Lower lobe of right lung (tissue), 2 donors: ENCODE data around the gene PHTF2. TPM values are rescaled to one million over a fixed set of nuclear protein-coding genes. Genes with fewer than 3 reads are reported as not detected.

ENCODE experiments used
- ATAC-seq, 2 donors: fragments of 200-7000 bp; cut with Tn5 transposase; one replicate each; pipeline ENCODE4 v1.9.1; 2020 to 2022; ENCODE audit warnings: mild to moderate bottlenecking in 2 of 2, moderate library complexity in 2 of 2
- DNase-seq: peaks from one replicate; pipeline ENCODE4 v3.0.0-alpha.2; 2020
- H3K27ac ChIP-seq: fragments of 200-600 bp; one replicate; pipeline ENCODE4 v1.8.0; 2022
- H3K27me3 ChIP-seq: fragments of 200-600 bp; one replicate; pipeline ENCODE4 v1.8.0; 2022; ENCODE audit warnings: low read depth
- H3K36me3 ChIP-seq: fragments of 200-600 bp; one replicate; pipeline ENCODE4 v1.8.0; 2022; ENCODE audit warnings: mild to moderate bottlenecking
- H3K4me1 ChIP-seq: fragments of 200-600 bp; one replicate; pipeline ENCODE4 v1.8.0; 2022
- H3K4me3 ChIP-seq: fragments of 200-600 bp; one replicate; pipeline ENCODE4 v1.8.0; 2022; ENCODE audit warnings: mild to moderate bottlenecking
- H3K9me3 ChIP-seq: fragments of 200-600 bp; one replicate; pipeline ENCODE4 v1.8.0; 2022
- intact Hi-C: fragments of 100-400 bp; cut with DNase I; formaldehyde crosslinking; loops from one replicate; pipeline ENCODE4 v1.11.0; 2022
- total RNA-seq: library from RNA; stranded (reverse); fragmentation: NEBNext Ultra II Directional; extraction: Animal tissue kit (Norgen Biotek cat#: 25700); gene quantifications from one replicate; pipeline ENCODE4 v1.2.1, GENCODE V29; 2021
- TF ChIP-seq, protein P1 (sequence below): fragments of 200-600 bp; IDR thresholded peaks from one replicate; pipeline ENCODE4 v1.8.0; 2022; ENCODE audit warnings: antibody characterized with exemption, mild to moderate bottlenecking
- donor health status: DM: no; HTN: yes; CAD: no; lungs with severe emphysema.

The PHTF2 gene
- total RNA-seq, 1 donor from 2014 or later = 15.2 TPM

DNA sequence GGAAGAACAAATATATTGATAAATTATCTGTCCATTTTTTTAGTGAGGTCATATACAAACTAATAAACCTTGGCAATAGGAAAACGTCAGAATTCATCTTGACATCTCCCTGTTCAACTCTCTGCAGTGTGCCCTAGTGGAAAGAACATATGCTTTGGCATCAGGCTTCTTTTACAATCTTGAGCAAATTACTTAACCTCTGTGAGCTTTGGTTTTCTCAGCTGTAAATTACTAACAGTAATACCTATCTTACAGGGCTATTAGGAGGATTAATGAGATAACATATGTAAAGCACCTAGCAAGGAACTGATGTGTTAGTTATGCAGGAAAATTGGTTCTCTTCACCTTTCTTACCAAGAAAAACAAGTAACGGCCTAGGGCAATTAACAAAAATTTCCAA is 161.8 kb downstream of the PHTF2 start:
- intact Hi-C loops = no loop called here
- no peaks in the 10 kb centered on the region for H3K27me3 ChIP-seq
- TF ChIP-seq, protein P1, sequence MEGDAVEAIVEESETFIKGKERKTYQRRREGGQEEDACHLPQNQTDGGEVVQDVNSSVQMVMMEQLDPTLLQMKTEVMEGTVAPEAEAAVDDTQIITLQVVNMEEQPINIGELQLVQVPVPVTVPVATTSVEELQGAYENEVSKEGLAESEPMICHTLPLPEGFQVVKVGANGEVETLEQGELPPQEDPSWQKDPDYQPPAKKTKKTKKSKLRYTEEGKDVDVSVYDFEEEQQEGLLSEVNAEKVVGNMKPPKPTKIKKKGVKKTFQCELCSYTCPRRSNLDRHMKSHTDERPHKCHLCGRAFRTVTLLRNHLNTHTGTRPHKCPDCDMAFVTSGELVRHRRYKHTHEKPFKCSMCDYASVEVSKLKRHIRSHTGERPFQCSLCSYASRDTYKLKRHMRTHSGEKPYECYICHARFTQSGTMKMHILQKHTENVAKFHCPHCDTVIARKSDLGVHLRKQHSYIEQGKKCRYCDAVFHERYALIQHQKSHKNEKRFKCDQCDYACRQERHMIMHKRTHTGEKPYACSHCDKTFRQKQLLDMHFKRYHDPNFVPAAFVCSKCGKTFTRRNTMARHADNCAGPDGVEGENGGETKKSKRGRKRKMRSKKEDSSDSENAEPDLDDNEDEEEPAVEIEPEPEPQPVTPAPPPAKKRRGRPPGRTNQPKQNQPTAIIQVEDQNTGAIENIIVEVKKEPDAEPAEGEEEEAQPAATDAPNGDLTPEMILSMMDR = no peak
- peaks cover 3% of the 10 kb centered on the region for H3K36me3 ChIP-seq
- ATAC-seq = no peak
- DNase-seq = no peak
- H3K4me1 ChIP-seq = no peaks in the 10 kb centered on the region
- H3K4me3 ChIP-seq = no peak overlapping the region
- no peak overlapping the region for H3K27ac ChIP-seq
- H3K9me3 ChIP-seq = no peaks in the 10 kb centered on the region

DNA sequence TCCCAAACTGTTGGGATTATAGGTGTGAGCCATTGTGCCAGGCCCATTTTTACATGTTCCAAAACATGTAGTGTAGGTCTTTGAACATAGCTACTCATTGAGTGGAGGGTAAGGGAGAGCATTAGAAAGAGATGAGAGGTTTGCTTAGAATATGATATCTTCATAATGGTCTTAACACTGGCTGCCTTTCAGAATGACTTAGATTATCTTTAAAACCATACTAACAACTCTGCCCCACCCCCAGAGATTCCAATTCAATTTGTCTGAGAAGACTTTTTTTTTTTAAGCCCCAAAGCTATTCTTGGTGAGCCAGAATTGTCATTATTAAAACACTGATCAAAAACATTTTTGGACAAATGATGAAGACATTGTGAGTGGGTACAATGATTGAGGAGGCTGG is 168.9 kb downstream of the PHTF2 start:
- Histone ChIP-seq H3K36me3 (no peaks in the 10 kb centered on the region), H3K27me3 (no peaks in the 10 kb centered on the region), H3K9me3 (no peaks in the 10 kb centered on the region), H3K27ac (no peak overlapping the region), H3K4me3 (no peak overlapping the region), H3K4me1 (no peaks in the 10 kb centered on the region)
- ATAC-seq = no peak
- TF ChIP-seq, protein P1 = no peak
- intact Hi-C loops = no loop called here
- DNase-seq = no peak

DNA sequence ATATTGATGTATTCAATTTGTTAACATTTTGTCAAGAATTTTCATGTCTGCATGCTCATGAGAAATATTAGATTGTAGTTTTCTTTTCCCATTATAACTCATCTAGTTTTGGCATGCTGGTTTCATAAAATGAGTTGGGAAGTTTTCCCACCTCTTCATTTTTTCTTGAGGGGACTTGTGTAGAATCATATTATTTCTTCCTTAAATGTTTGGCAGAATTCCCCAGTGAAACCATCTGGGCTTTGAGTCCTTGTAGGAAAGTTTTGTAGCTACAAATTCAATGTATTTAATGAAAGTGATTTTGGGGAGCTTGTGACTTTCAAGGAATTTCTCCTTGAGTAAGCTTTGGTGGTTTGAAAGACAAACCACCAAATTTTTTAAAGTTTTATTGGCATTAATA is 173.2 kb downstream of the PHTF2 start:
- H3K27me3 ChIP-seq = no peaks in the 10 kb centered on the region
- intact Hi-C loops = no loop called here
- ATAC-seq (no peak), DNase-seq (no peak)
- no peaks in the 10 kb centered on the region for H3K4me1 ChIP-seq
- H3K4me3 ChIP-seq = no peak overlapping the region
- H3K36me3 ChIP-seq = no peaks in the 10 kb centered on the region
- no peaks in the 10 kb centered on the region for H3K9me3 ChIP-seq
- TF ChIP-seq, protein P1 = no peak
- no peak overlapping the region for H3K27ac ChIP-seq

DNA sequence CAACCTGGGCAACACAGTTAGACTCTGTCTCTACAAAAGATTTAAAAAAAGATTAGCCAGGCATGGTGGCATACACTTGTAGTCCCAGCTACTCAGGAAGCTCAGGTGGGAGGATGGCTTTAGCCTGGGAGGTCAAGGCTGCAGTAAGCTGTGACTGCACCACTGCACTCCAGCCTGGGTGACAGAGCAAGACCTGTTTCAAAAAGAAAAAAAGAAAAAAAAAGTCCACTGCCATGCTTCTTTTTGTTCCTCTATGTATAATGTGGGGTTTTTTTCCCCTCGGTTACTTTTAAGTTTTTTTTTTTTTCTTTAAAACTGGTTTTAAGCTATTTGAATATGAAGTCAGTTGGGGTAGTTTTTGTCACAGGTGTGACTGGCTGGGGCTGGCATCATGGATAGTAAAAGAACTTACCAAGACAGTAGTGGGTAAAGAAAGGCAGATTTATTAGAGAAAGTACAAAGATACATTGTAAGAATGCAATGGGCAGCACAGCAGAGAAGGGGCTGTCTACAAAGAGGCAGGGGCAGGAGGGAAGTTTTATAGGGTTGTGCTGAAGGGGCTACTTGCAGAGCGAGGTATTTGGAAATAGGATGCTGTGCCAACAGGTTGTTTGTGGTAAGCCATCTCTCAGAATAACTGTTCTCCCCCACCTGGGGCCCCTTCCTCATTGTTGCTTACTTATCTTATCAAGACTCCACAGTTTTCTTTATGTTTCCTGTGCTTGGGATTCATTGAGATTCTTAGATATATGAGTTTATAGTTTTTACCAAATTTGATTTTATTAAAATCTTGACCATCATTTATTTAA is 177.3 kb downstream of the PHTF2 start:
- TF ChIP-seq, protein P1 = no peak

DNA sequence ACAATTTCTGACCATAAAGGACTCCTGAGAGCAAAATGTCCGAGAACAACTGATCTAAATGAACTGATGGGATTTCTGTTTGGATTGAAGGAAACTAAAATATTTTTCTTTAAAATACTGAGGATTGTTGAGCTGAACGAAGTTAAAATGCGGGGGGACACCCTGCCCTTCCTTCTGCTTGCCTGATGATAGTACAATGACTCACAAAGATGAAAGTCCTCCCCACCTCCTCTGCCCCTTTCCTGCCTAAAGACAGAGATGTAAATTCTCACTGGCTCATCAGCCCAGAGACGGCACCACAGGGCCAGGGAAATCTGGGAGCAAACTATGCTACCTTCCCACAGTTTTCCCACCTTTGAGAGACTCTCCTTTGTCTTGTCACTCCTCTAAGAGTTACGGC is 180.6 kb downstream of the PHTF2 start:
- ATAC-seq (no peak), DNase-seq (no peak)
- no peaks in the 10 kb centered on the region for H3K27me3 ChIP-seq
- intact Hi-C loops = no loop called here
- no peak overlapping the region for H3K27ac ChIP-seq
- no peak overlapping the region for H3K4me3 ChIP-seq
- TF ChIP-seq, protein P1 = no peak
- H3K4me1 ChIP-seq = no peaks in the 10 kb centered on the region
- H3K9me3 ChIP-seq = no peaks in the 10 kb centered on the region
- H3K36me3 ChIP-seq = no peaks in the 10 kb centered on the region

More for the DNA sequence above, 177.3 kb downstream of the PHTF2 start:
- no peaks in the 10 kb centered on the region for H3K9me3 ChIP-seq
- no peaks in the 10 kb centered on the region for H3K27me3 ChIP-seq
- no peak overlapping the region for H3K27ac ChIP-seq
- no peaks in the 10 kb centered on the region for H3K4me1 ChIP-seq
- intact Hi-C loops = no loop called here
- ATAC-seq (no peak), DNase-seq (no peak)
- H3K36me3 ChIP-seq = no peaks in the 10 kb centered on the region
- H3K4me3 ChIP-seq = no peak overlapping the region
